NCI-H2227 (cell line): Measurements from ENCODE around the gene DDX3X.
"Not testable (repeated sequence)": the region's sequence is repeated elsewhere in the genome, so short reads cannot be mapped to it uniquely, and the experiment has no call there.

Experiments used
- DNase-seq: peaks from one replicate; lab custom pipeline; 2025; ENCODE audit not compliant: unreplicated experiment; lab: John Stamatoyannopoulos, UW

The DDX3X gene

GRCh38 chrX:41369152-41369551 is 35.2 kb downstream of the DDX3X start:
- DNase-seq: no peak

DNA sequence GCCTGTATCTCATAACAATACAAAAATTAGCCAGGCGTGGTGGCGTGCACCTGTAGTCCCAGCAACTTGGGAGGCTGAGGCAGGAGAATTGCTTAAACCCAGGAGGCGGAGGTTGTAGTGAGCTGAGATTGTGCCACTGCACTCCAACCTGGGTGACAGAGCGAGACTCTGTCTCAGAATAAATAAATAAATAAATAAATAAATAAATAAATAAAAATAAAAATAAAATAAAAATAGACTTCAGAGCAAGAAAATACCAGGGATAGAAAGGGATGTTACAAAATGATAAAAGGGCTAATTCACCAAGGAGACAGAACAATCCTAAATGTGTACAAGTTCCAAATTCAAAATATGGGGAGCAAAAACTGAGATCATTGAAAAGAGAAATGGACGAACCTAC is 37.6 kb downstream of the DDX3X start:
- DNase-seq: not testable (repeated sequence)

DNA sequence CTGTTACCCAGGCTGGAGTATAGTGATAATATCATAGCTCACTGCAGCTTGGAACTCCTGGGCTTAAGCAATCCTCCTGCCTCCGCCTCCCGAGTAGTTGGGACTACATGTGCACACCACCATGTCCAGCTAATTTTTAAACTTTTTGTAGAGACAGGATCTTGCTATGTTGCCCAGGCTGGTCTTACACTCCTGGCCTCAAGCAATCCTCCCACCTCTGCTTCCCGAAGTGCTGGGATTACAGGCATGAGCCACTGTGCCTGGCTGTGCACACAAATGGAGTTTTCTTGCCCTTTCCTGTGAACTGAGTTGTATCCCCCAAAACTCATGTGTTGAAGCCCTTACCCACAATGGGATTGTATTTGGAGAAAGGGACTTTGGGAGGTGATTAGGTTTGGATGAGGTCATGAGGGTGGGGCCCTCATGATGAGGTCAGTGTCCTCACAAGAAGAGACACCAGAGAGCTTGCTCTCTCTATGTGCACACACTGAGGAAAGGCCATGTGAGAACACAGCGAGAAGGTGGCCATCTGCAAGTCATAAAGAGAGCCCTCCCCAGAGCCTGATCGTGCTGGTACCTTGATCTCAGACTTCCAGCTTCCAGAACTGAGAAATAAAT is 40.1 kb downstream of the DDX3X start:
- DNase-seq: no peak

DNA sequence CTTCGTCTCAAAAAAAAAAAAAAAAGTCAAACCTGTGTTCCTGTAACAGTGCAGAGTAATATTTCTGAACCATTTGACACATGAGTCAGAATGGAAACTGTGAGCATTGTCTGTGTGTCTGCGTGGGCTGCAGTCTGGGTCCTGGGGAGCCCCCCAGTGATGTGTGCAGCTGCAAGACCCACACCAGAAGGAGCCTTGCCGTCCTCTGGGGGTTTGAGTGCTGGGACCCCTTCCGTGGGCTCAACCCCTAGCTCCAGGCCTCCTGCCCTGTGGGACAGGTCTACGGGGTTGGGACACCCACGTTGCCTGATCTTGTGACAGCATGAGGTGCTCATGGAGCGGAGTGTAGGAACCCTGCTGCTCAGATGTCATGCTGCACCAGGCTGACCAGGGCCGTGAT is 43.7 kb downstream of the DDX3X start:
- DNase-seq: no peak

DNA sequence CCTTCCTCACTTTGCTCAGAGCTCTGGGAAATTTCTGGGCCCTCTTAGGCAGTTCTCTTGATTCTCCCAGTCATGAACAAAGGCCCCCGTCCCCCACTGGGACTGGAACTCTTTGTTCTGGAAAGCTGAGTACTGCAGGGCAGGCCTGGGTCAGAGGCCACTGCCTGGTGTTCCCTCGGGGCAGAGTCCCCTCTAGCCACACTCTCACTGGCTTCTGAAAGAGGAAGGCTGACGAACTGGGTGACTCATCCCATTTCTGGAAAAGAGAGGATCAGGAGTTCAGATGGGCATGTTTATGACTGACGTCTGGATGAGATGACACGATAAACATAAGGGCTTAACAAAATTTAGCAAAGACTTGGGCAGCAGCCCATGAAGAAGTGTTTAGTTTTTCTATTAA is 47.7 kb downstream of the DDX3X start:
- DNase-seq: no peak

DNA sequence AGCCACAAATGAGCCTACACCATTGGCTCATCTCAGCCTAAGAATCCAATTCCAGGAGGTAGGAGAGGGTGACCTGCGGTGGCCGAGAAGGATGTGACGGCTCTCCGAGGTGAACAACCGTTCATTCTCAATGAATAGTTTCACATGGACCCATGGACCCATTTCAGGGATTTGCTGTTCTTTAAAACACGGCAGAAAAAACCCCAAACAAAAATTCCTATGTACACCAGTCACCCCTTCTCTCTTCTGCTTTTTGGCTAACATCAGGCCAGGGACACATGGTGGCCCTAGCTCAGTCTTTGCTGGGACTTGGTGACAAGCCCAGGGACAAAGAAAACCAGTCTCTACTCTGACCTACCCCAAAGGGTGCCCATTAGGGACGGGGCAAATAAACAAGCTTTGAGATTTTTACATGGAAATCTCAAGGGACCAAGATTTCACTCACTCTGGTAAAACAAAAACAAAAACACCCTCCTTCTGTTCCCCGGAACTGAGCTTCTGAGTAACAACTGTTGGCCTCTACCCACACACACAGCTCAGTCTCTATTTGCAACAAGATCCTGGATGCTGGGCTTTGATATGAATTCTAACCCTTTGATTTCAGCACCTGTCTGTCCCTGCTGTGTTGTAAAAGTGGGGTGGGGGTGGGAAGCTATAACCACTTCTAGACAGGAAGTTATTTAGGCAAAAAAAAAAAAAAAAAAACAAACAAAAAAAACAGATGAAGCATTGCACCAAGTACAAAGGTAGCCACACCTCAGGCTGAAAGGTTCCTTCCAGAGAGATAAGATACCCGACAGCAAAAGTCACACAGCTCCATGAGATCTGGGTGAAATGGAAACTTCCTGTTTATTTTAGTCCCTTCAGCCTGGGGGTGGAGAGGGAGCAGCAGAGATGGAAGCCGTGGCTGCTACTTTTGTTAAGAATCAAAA is 49.0 kb downstream of the DDX3X start:
- DNase-seq: no peak

DNA sequence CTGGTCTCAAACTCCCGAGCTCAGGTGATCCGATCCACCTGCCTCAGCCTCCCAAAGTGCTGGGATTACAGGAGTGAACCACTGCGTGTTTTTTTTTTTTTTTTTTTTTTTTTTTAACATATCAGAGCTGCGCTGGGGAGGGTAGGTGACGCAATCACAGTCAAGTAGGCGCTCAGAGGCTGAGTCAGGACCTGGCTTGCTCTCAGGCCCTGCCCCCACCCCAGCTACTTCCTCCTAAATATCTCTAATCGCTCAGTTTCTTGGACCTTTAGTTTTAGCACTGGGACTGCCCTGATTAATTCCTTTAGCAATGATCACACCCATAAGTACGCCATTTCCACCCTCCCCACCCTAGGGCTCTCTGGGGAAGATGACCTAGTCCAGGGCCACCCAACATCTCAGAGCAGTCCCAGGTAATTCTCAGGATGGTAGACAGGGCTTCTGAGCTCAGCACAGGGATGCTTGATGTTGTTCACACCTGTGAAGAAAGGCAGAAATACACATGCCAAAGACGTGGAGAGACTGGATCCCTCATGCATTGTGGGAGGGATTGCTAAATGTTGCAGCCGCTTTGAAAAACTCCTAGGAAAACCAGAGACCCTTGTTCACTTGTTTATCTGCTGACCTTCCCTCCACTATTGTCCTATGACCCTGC is 50.2 kb downstream of the DDX3X start:
- DNase-seq: no peak

DNA sequence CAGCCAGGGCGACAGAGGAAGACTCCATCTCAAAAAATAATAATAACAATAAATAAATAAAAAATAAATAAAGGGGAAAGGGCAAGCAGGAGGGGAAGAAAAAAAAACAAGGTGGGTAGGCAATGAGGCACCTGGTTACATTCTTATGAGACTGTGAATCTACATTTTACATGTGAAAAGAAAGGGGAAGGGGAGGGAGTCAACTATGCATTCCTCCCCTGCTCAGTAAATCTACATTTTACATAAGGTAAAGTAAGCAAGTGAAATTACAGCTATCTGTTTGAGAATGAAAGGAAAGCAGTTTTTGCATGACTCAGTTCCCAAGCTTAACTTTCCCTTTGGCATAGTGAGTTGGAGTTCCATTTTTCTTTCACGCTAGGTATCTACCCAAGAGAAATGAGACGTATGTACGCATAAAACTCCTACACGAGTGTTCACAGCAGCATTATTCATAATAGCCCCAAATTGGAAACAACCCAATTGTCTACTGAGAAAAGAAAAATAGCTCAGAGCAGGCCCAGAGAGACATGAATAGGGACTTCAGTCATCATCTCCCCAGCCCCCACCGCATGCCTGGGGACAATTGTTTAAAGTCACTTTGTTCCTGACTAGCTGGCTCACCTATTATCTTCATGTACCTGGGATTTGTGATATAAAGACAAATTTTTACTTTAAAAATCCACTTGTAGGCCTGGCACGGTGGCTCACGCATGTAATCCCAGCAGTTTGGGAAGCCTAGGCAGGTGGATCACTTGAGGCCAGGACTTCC is 52.4 kb downstream of the DDX3X start:
- no peak for DNase-seq

GRCh38 chrX:41388543-41388942 is 54.6 kb downstream of the DDX3X start:
- no peak for DNase-seq

DNA sequence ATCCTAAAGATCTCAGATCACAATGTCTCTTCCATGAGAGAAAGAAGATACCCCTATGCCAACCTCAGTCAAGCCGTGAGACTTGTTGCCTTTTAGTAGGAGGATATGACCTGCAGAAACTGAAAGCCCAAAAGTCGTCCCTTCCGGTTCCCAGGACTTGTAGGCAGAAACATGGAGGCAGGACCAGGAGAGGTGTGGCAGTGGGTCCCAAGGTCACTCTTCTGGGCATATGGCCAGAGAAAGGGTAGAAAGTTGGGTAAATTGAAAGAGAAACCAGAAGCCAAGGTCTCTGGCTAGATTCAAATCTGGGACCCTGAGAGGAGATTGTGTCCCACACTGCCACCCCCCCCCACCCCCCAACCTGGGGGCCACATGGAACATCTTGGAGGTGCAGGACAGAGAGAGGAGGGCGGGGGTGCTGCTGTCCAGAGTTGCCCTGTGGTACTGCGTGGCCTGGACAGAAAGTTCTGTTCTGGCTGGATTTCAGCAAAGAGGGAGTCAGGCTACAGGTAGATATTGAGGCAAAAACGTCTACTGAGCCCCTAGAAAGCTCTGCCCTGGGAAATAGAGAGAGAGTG is 55.4 kb downstream of the DDX3X start:
- no peak for DNase-seq

DNA sequence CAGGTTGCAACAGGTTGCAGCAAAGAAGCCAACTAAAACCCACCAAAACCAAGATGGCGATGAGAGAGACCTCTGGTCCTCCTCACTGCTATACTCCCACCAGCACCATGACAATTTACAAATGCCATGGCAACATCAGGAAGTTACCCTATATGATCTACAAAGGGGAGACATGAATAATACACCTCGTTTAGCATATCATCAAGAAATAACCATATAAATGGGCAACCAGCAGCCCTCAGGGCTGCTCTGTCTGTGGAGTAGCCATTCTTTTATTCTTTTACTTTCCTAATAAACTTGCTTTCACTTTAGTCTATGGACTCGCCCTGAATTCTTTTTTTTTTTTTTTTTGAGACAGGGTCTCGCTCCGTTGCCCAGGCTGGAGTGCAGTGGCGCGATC is 56.6 kb downstream of the DDX3X start:
- DNase-seq: not testable (repeated sequence)

GRCh38 chrX:41391606-41392005 is 57.6 kb downstream of the DDX3X start:
- DNase-seq: no peak

- DNase-seq: no peak
These were observed 60.3 kb downstream of the DDX3X start for GRCh38 chrX:41394293-41394692.

DNA sequence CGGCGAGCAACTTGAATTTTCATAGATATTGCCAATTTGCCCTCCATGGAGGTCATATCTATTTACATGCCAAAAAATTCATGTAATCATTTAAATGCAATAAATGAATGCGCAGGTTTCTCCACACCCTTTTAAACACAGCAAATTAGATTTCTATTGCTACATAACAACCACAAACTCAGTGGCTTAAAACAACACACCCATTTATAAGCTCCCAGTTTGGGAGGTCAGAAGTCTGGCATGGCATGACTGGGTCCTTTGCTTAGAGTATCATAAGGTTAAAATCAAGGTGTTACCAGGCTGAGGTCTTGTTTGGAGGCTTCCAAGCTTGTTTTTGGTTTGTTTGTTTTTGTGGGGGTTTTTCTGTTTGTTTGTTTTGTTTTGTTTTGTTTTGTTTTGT is 63.3 kb downstream of the DDX3X start:
- DNase-seq: no peak

GRCh38 chrX:41397768-41398167 is 63.8 kb downstream of the DDX3X start:
- no peak for DNase-seq

DNA sequence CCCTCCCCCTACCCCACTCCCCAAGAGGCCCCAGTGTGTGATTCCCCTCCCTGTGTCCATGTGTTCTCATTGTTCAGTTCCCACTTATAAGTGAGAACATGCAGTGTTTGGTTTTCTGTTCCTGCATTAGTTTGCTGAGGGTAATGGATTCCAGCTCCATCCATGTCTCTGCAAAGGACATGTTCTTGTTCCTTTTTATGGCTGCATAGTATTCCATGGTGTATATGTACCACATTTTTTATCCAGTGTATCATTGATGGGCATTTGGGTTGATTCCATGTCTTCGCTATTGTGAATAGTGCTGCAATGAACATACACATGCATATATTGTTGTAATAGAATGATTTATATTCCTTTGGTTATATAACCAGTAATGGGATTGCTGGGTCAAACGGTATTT is 68.6 kb downstream of the DDX3X start:
- DNase-seq: not testable (repeated sequence)

DNA sequence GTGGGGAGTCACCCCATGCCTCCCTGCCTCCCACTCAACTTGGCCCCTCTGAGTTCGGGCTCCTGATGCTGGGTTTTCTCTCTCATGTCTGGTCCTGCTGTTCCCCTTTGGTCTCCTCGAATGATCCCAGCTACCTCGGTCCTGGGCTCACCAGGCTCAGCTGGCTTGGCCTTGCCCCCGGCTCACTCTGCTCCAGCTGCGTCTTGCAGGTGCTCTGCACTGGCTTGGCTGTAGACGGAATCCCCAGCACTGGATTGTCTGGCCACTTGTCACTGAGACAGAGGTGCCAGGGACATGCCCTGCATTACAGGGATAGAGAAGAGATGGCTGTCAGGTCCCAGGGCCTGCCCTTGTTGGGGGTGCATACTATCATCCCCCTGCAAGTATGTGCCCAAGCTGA is 71.6 kb downstream of the DDX3X start:
- DNase-seq: no peak

GRCh38 chrX:41406201-41406600 is 72.2 kb downstream of the DDX3X start:
- DNase-seq: no peak

DNA sequence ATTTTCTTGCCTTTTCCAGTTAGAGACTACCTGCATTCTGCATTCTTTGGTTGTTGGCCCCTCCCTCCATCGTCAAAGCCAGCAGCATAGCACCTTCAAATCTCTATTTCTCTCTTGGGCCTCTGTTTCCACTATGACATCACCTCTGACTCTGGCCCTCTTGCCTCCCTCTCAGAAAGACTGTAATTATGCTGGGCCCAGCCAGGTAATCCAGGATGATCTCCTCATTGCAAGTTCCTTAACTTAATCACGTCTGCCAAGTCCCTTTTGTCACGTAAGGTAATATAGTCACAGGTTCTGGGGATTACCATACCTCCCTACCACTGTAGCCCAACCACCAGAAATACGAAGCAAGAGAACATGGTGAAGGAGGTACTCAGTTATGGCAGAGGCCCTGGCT is 73.9 kb downstream of the DDX3X start:
- DNase-seq: no peak

- no peak for DNase-seq
These were observed 74.6 kb downstream of the DDX3X start for GRCh38 chrX:41408576-41408975.

DNA sequence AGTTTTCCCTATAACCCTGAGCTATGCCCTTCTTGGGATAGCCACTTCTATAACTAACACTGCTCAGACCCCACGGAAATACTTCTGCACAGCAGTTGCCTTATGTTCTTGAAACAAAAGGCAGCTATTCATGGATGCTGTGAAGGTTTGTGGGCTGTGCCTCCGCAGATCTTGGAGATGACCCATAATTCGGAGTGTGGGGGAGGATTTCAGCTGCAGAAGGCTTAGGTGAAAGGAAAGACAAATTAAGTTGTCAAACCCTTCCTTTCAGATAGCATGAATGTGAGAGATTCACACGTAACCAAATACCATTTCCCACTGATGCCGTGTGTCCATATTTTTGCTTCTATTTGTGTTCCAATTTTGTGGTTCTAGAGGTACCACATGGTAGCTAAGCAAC is 75.0 kb downstream of the DDX3X start:
- DNase-seq: no peak
